Body of pancreas (tissue), 4 donors: Measurements from ENCODE around the gene MCTP2.

ENCODE experiments used
- POLR2A ChIP-seq, 3 donors: fragments of 450-650 bp; IDR thresholded peaks; one replicate each; pipeline ENCODE4 v1.6.1; 2016; ENCODE audit warnings: antibody characterized with exemption in 3 of 3, mild to moderate bottlenecking in 2 of 3
- TF ChIP-seq, protein P1 (sequence below), 7 experiments: fragments of 450-650 bp in 4 of 7; fragments of 200-600 bp in 3 of 7; sonication (generic) in 3 of 7; IDR thresholded peaks; one replicate each; pipeline ENCODE4 v1.5.1; 2016 to 2019; ENCODE audit warnings: antibody characterized with exemption in 7 of 7

GRCh38 chr15:94470492-94470891 is 239.1 kb downstream of the MCTP2 start:
- TF ChIP-seq, protein P1, sequence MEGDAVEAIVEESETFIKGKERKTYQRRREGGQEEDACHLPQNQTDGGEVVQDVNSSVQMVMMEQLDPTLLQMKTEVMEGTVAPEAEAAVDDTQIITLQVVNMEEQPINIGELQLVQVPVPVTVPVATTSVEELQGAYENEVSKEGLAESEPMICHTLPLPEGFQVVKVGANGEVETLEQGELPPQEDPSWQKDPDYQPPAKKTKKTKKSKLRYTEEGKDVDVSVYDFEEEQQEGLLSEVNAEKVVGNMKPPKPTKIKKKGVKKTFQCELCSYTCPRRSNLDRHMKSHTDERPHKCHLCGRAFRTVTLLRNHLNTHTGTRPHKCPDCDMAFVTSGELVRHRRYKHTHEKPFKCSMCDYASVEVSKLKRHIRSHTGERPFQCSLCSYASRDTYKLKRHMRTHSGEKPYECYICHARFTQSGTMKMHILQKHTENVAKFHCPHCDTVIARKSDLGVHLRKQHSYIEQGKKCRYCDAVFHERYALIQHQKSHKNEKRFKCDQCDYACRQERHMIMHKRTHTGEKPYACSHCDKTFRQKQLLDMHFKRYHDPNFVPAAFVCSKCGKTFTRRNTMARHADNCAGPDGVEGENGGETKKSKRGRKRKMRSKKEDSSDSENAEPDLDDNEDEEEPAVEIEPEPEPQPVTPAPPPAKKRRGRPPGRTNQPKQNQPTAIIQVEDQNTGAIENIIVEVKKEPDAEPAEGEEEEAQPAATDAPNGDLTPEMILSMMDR (IDR thresholded peaks at IDR 0.05): no peak
- no peak for TF ChIP-seq POLR2A (IDR thresholded peaks at IDR 0.05)
